Adipocyte (in vitro differentiated cells): ENCODE results near the gene SIM1.
"Not testable (repeated sequence)": the region's sequence is repeated elsewhere in the genome, so short reads cannot be mapped to it uniquely, and the experiment has no call there.

ENCODE experiments used
- DNase-seq: peaks from one replicate; pipeline ENCODE4 v3.0.0-alpha.2; 2015; ENCODE audit warnings: low read depth
- H3K27me3 ChIP-seq: replicated peaks from 2 replicates; pipeline ENCODE4 v1.7.0; 2013; ENCODE audit warnings: mild to moderate bottlenecking, low read length, moderate library complexity; ENCODE audit not compliant: control insufficient read depth, insufficient read depth
- H3K36me3 ChIP-seq: 2 replicates; pipeline ENCODE4 v1.7.0; 2013; ENCODE audit warnings: low read length, mild to moderate bottlenecking, moderate library complexity; ENCODE audit not compliant: control insufficient read depth, insufficient read depth, severe bottlenecking
- H3K4me1 ChIP-seq: 2 replicates; pipeline ENCODE4 v1.7.0; 2013; ENCODE audit warnings: mild to moderate bottlenecking, low read length, moderate library complexity; ENCODE audit not compliant: control insufficient read depth, insufficient read depth
- H3K4me3 ChIP-seq: 2 replicates; pipeline ENCODE4 v1.7.0; 2013; ENCODE audit warnings: mild to moderate bottlenecking, low read length, moderate library complexity
- H3K9ac ChIP-seq: 2 replicates; pipeline ENCODE4 v1.7.0; 2013; ENCODE audit warnings: mild to moderate bottlenecking, low read length, moderate library complexity
- H3K9me3 ChIP-seq: 2 replicates; pipeline ENCODE4 v1.7.0; 2013; ENCODE audit warnings: mild to moderate bottlenecking, low read length, moderate library complexity; ENCODE audit not compliant: control insufficient read depth

SIM1 gene

DNA sequence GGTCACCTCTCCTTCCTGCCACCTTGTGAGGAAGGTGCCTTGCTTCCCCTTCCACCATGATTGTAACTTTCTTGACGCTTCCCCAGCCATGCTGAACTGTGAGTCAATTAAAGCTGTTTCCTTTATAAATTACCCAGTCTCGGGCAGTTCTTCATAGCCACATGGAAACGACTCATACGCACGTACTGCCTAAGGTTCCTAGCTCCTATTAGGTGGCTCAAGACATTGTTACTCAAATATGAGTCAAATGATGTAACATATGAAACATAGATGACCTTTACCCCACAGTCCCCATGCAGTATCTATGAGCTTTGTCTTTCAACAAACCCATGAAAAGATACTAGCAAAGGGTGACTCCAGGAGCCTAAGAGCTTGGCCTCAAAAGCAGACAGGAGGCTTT lies 98.3 kb downstream of the SIM1 start:
- Histone ChIP-seq H3K27me3 (no peaks in the 10 kb centered on the region), H3K9me3 (no peaks in the 10 kb centered on the region), H3K4me1 (peaks cover 8% of the 10 kb centered on the region), H3K36me3 (no peaks in the 10 kb centered on the region), H3K9ac (no peak overlapping the region), H3K4me3 (no peak overlapping the region)
- DNase-seq = no peak

DNA sequence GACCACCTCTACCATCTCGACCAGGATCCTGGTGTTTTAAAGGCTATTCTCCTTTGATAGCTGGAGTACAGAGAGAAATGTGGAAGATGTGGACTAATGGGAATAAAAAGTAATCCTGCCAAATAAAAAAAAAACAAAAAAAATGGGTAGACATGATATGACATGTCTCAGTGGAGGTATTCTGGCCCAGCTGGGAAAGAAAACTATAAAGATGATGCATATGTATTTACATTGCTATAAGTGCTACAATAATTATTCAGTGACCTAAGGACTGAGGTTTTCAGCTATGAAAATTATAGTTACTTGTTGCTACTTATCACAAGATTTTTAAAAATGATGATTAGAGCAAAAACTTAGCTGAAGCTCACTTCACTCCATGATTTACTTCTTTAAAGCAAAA lies 101.1 kb downstream of the SIM1 start:
- no peak for DNase-seq
- H3K4me1 ChIP-seq = peaks cover 8% of the 10 kb centered on the region
- no peaks in the 10 kb centered on the region for H3K27me3 ChIP-seq
- no peaks in the 10 kb centered on the region for H3K36me3 ChIP-seq
- H3K9ac ChIP-seq = no peak overlapping the region
- H3K4me3 ChIP-seq = no peak overlapping the region
- H3K9me3 ChIP-seq = no peaks in the 10 kb centered on the region

DNA sequence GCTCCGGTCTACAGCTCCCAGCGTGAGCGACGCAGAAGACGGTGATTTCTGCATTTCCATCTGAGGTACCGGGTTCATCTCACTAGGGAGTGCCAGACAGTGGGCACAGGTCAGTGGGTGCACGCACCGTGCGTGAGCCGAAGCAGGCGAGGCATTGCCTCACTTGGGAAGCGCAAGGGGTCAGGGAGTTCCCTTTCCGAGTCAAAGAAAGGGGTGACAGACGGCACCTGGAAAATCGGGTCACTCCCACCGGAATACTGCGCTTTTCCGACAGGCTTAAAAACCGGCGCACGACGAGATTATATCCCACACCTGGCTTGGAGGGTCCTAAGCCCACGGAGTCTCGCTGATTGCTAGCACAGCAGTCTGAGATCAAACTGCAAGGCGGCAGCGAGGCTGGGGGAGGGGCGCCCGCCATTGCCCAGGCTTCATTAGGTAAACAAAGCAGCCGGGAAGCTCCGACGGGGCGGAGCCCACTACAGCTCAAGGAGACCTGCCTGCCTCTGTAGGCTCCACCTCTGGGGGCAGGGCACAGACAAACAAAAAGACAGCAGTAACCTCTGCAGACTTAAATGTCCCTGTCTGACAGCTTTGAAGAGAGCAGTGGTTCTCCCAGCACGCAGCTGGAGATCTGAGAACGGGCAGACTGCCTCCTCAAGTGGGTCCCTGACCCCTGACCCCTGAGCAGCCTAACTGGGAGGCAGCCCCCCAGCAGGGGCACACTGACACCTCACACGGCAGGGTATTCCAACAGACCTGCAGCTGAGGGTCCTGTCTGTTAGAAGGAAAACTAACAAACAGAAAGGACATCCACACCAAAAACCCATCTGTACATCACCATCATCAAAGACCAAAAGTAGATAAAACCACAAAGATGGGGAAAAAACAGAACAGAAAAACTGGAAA lies 109.7 kb downstream of the SIM1 start:
- H3K36me3 ChIP-seq, H3K9me3 ChIP-seq, H3K27me3 ChIP-seq, H3K4me3 ChIP-seq, DNase-seq, H3K4me1 ChIP-seq, H3K9ac ChIP-seq: not testable (repeated sequence)

DNA sequence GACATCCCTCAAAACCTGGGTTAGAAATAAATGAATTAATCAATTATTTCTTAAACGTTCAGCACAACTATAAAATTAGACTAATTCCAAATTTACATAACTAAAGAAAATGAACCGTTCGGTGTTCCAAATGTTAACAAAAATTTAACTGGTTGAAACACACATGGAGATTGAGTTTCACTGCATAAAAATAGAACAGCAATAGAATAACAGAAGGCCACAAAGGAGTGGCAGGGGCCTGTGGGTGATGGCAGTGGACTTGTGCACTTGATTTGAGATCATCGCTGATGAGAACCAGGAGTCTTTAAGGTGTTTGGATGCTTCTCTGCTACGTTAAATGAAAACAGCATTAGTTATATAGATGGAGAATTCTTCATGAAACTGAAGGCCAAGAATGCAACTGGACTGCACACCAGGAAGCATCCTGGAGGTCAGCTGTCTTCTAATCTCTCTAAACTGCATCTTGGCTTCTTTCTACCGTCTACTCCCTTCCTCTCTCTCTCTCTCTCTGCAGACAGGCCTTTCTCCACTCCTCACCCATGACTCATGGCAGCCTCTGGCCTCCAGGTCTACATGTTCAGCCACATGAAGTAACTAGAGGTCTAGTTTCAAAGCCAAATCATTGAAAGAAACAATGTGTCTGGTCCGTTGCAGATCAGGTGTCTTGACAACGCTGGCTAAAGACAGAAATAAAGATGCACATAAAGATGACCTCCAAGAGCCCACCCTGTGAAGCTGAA lies 111.3 kb downstream of the SIM1 start:
- Histone ChIP-seq H3K36me3 (no peaks in the 10 kb centered on the region), H3K9ac (no peak overlapping the region), H3K27me3 (no peaks in the 10 kb centered on the region), H3K4me3 (no peak overlapping the region), H3K9me3 (no peaks in the 10 kb centered on the region), H3K4me1 (peaks cover under 1% of the 10 kb centered on the region)
- DNase-seq = no peak

DNA sequence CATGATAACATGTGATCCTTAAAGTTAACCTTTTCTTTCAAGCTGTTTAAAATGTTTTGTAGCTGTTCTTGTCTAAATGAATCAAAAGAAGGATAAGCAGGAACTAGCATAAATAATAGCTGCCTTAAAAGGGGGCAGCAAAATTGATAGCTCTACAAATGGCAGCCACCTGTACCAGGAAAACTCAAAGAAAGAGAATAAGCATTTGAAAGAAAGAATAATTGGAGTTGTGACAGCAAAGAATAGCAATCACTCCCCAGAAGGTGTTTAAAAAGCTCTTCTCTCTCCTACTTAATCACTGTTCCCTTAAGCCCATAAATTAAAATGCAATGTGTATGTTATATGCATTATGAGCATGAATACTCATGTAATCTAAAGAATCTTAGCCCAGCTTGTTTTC lies 114.6 kb downstream of the SIM1 start:
- Histone ChIP-seq H3K4me1 (peaks cover 25% of the 10 kb centered on the region), H3K9ac (no peak overlapping the region), H3K9me3 (no peaks in the 10 kb centered on the region), H3K36me3 (no peaks in the 10 kb centered on the region), H3K4me3 (no peak overlapping the region), H3K27me3 (no peaks in the 10 kb centered on the region)
- DNase-seq = no peak

DNA sequence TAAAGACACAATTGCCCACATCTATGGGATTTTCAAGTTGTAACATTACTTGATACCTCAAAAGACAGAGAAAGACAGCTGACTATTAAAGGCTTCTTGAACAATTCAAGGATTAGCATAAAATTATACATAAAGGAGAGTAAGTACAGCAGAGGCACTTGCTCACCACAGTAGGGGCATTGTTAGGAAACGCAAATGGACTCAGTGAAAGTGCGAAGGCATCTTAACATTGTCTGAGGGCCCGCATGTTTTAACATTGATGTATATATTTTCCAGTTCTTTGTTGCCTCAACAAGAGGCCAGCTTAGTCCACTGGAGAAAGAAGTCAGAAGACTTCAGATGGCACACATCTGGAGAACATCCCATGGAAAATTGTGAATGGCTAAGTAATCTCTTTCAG lies 115.4 kb downstream of the SIM1 start:
- H3K27me3 ChIP-seq = no peaks in the 10 kb centered on the region
- no peak overlapping the region for H3K9ac ChIP-seq
- no peaks in the 10 kb centered on the region for H3K9me3 ChIP-seq
- no peak for DNase-seq
- no peaks in the 10 kb centered on the region for H3K36me3 ChIP-seq
- no peak overlapping the region for H3K4me3 ChIP-seq
- peaks cover 25% of the 10 kb centered on the region for H3K4me1 ChIP-seq

DNA sequence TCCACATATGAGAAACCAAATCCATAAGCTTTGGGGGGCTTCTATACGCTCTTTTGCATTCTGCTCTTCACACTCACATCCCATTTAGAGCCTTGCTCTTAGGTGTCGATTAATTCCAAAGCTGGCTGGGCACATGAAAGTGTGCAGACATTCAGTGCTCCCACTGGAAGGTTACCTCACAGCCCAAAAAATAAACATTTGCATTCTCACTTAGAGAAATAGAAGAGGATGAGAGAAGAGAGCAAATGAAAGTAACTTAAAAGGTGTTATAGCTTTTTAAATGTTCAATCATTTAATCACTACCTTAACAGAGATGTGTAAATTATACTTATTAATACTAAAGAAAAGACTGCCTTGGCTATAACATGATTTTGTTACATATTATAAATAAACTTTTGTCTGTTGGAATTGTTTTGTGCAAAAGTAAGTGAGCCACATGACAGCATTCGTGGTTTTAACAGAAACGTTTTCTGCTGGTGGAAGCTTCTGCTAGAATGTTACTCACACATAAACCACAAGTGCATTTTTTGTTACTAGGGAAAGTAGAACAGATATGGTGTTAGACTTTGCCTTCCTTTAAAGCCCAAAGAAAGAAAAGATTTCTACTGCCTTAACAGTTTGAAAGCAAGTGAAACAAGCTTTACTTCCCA lies 116.7 kb downstream of the SIM1 start:
- H3K9ac ChIP-seq = peak overlapping the region; percentile 14
- H3K9me3 ChIP-seq = no peaks in the 10 kb centered on the region
- H3K27me3 ChIP-seq = no peaks in the 10 kb centered on the region
- peaks cover 30% of the 10 kb centered on the region for H3K4me1 ChIP-seq
- no peaks in the 10 kb centered on the region for H3K36me3 ChIP-seq
- peak; percentile 52 for DNase-seq
- peak overlapping the region; percentile 62 for H3K4me3 ChIP-seq

DNA sequence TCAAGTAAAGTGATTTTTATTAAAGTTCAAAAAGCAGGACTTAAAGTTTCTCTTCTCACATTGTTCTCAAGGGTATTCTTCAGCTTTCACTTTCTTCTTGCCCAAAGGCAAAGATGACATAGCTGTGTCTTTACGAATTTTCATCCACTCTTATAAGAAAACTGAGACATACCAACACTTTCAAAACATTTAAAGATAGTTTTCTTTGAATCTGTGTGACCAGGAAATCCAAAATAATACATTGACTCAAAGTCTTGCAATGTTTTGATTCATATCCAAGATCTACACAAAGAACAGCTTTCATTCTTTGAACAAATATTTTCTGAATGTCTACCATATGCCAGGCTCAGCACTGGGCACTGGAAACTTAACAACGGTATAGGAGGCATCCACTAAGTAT lies 117.9 kb downstream of the SIM1 start:
- DNase-seq = peak; percentile 73
- H3K4me3 ChIP-seq = peak overlapping the region; percentile 68
- no peaks in the 10 kb centered on the region for H3K27me3 ChIP-seq

DNA sequence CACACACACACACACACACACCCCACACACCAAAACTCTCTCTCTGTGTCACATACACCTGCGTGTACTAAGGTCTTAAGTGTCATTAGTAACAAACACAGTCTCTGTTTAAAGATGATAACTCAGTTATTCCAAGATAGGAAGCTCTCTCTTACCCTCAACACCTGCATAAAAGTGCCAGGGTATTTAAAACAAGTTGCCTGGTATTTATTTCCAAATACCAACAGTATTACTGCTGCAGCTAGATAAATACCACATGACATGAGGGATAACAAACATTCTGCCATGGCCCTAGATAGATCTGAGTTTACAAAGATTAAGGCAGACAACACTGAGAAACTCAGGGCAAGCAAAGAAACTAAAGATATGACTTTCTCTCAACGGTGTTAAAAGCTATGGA lies 118.5 kb downstream of the SIM1 start:
- peak overlapping the region; percentile 68 for H3K9ac ChIP-seq
- H3K4me3 ChIP-seq = peak overlapping the region; percentile 68
- peak; percentile 33 for DNase-seq
- H3K36me3 ChIP-seq = no peaks in the 10 kb centered on the region
- H3K27me3 ChIP-seq = no peaks in the 10 kb centered on the region
- H3K9me3 ChIP-seq = no peaks in the 10 kb centered on the region
- peaks cover 33% of the 10 kb centered on the region for H3K4me1 ChIP-seq

More for the DNA sequence above, 117.9 kb downstream of the SIM1 start:
- Histone ChIP-seq H3K36me3 (no peaks in the 10 kb centered on the region), H3K9me3 (no peaks in the 10 kb centered on the region), H3K4me1 (peaks cover 33% of the 10 kb centered on the region), H3K9ac (peak overlapping the region; percentile 68)

DNA sequence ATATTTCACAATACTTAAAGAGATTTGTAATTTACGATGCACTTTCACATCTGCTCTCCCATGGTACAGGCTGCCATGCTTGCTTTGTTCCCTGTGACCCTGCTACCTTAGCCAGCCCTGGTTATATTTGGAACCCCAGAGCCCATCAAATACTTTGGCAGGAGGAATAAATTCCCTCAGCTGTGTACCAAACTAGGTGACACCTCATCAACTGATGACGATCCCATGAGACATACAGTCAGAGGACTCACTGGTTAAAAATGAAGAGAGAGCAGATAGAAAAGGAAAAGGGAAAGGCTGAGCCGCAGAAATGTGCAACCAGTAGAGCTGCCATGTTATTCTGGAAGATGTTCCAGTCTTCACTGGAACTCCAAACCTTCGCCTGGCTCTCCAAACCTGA lies 120.0 kb downstream of the SIM1 start:
- Histone ChIP-seq H3K9me3 (no peaks in the 10 kb centered on the region), H3K27me3 (no peaks in the 10 kb centered on the region), H3K4me3 (no peak overlapping the region), H3K4me1 (peaks cover 33% of the 10 kb centered on the region), H3K9ac (no peak overlapping the region), H3K36me3 (no peaks in the 10 kb centered on the region)
- DNase-seq = no peak

DNA sequence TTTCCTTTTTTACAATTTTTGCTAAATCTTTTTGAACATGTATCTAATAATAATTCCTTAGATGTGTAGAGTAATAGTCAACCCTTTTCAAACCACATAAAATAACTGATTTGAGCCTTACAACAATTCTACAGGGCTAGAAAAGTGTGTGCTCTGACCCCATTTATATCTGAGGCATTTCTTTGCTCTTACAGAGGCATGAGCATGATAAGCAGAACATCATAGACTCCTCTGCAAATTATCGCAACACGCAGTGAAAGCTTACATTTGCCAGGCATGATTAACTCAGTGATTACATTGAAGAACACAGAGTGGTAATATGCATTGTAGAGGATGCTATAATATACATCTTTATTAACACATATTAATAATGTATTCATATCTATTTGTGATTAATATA lies 120.4 kb downstream of the SIM1 start:
- no peak overlapping the region for H3K9ac ChIP-seq
- H3K27me3 ChIP-seq = no peaks in the 10 kb centered on the region
- no peak for DNase-seq
- H3K9me3 ChIP-seq = no peaks in the 10 kb centered on the region
- no peaks in the 10 kb centered on the region for H3K36me3 ChIP-seq
- H3K4me1 ChIP-seq = peaks cover 33% of the 10 kb centered on the region
- H3K4me3 ChIP-seq = no peak overlapping the region
